ENCODE data around the gene MRC1. TPM values are rescaled to one million over a fixed set of nuclear protein-coding genes. Genes with fewer than 3 reads are reported as not detected.

MRC1 gene
- total and polyA plus RNA-seq, 9 of the 15 experiments (the other 6 are each of a cell fraction or from before 2014, with no cell fraction given): 0.01 to 0.20 (median 0.03) TPM; not detected in 5

- TF ChIP-seq MGA (IDR thresholded peaks at IDR 0.05) (peak; percentile 25; the same call in 1 of the 2 replicates), KAT8 (IDR thresholded peaks at IDR 0.05; ENCODE audit: low read depth) (no peak), HIVEP1 (CRISPR knock-in tag; IDR thresholded peaks at IDR 0.05) (no peak), SOX6 (IDR thresholded peaks at IDR 0.05) (no peak), STAT5A (IDR thresholded peaks at IDR 0.05; ENCODE audit: borderline replicate concordance, low read length) (no peak), FOXA1 (IDR thresholded peaks at IDR 0.05; ENCODE audit: borderline replicate concordance) (no peak), E2F4 (CRISPR knock-in tag; IDR thresholded peaks at IDR 0.05; ENCODE audit: low read depth) (no peak), ZNF778 (CRISPR knock-in tag; IDR thresholded peaks at IDR 0.05) (no peak), FOXK1 (CRISPR knock-in tag; IDR thresholded peaks at IDR 0.05; ENCODE audit: borderline replicate concordance) (no peak)
- TF ChIP-seq, protein P1, sequence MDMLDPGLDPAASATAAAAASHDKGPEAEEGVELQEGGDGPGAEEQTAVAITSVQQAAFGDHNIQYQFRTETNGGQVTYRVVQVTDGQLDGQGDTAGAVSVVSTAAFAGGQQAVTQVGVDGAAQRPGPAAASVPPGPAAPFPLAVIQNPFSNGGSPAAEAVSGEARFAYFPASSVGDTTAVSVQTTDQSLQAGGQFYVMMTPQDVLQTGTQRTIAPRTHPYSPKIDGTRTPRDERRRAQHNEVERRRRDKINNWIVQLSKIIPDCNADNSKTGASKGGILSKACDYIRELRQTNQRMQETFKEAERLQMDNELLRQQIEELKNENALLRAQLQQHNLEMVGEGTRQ (CRISPR knock-in tag; IDR thresholded peaks at IDR 0.05): no peak
These were observed 26.1 kb upstream of the MRC1 start (continued) for GRCh38 chr10:17782921-17783665.

Data from K562 (cell line).